22Rv1 (cell line): ENCODE data around the gene FAM114A2.

Experiments used
- H3K27ac ChIP-seq: fragments of 450-650 bp; 2 replicates; pipeline ENCODE4 v1.5.1; 2017
- CTCF ChIP-seq: fragments of 450-650 bp; IDR thresholded peaks from 2 replicates; pipeline ENCODE4 v1.5.1; 2017; ENCODE audit warnings: mild to moderate bottlenecking
- ZFX ChIP-seq: fragments of 450-650 bp; IDR thresholded peaks from 2 replicates; pipeline ENCODE4 v1.6.1; 2017; ENCODE audit warnings: antibody characterized with exemption, borderline replicate concordance

The FAM114A2 gene

GRCh38 chr5:153970496-153970895 lies 68.2 kb downstream of the FAM114A2 start:
- no peak overlapping the region for H3K27ac ChIP-seq
- TF ChIP-seq CTCF (no peak), ZFX (no peak)

GRCh38 chr5:153969563-153969895 lies 69.2 kb downstream of the FAM114A2 start:
- TF ChIP-seq CTCF = no peak
- TF ChIP-seq ZFX = no peak
- H3K27ac ChIP-seq = no peak overlapping the region

- H3K27ac ChIP-seq = no peak overlapping the region
- no peak for TF ChIP-seq CTCF
- no peak for TF ChIP-seq ZFX
Measured at GRCh38 chr5:153968761-153969562, 69.7 kb downstream of the FAM114A2 start.

- peak; percentile 89 for TF ChIP-seq CTCF
- no peak for TF ChIP-seq ZFX
- H3K27ac ChIP-seq = no peak overlapping the region
Measured at GRCh38 chr5:153964880-153965645, 73.6 kb downstream of the FAM114A2 start.

DNA sequence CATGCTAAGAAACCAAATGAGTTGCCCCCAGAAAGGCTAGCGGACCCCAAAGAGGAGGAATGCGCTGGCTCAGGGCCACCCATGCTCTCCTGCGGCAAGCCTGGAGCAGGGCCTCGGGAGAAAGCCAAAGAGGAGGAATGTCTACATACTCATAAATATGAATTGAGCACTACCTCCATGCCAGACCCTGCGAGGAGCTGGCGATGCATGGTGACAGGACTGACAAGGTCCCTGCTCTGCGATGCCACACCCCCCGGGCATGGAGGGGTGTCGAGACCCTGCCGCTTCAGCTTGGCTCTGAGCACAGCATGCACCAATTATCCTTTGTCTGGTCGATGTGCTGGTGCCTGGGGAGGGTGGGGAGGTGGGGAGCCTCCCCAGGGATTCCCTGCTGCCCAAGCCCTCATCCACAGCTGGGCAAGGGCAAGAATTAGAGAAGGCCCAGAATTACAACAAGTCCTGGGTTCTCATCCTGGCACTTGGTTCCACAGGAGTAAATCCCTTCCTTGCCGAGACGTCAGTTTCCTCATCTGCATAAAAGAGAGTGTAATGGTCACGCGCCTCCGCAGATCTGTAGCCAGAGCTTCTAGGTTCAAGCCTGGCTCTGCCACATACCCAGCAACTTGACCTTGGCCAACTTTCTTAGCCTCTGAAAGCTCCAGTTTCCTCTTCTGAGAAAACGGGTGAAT lies 74.4 kb downstream of the FAM114A2 start:
- H3K27ac ChIP-seq = no peak overlapping the region
- no peak for TF ChIP-seq ZFX
- no peak for TF ChIP-seq CTCF

DNA sequence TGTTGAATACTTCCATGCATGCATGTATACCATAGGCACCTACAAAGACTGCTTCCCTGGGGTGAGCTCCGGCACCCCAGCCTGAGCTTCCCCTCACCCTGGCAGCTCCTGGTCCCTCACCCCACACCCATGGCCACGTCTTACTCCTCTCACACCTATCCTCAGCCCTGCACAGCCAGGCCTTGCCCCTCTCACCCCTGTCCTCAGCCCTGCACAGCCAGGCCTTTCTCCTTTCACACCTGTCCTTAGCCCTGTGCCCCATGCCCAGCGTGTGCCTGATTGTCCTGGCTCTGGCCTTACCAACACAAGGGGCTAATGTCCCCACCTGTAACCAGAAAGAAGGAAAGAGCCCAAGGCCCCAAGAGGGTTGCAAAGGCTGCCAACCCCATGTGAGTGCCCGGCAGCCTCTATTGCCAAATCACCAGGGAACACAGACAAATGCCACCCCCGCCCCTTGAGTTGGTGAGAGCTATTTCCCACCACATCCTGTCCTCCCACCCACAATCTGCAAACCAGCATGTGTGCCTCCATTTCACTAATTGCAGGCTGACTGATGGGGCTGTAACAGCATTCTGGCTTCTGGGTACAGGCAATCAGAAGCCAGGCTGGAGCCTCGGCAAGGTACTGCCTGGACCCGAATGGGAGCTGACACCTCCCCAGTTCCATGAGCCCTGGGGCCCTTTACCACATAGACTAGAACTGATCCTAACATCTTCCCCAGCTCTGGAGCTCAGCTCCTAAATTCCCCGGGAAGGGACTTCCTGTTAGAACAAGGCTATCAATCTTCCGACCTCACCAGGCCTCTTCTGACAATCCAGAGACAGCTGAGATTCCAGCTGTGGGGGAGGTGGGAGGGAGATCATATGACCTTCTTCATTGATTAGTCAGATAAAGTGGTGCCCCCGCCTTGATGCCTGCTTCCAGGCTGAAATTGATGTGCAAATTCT lies 78.2 kb downstream of the FAM114A2 start:
- no peak overlapping the region for H3K27ac ChIP-seq

More for the DNA sequence above, 78.2 kb downstream of the FAM114A2 start:
- TF ChIP-seq ZFX = no peak
- TF ChIP-seq CTCF = no peak
